Effector memory CD4-positive, alpha-beta T cell (primary cell): ENCODE measurements around the gene TMEM131L.

ENCODE experiments used
- DNase-seq, 3 donors: peaks; one replicate each; pipeline ENCODE4 v3.0.0-alpha.2; 2020
- H3K27ac ChIP-seq: 2 replicates; pipeline ENCODE4 v1.7.0; 2013; ENCODE audit warnings: mild to moderate bottlenecking, low read length, moderate library complexity; ENCODE audit not compliant: insufficient read depth, poor library complexity, severe bottlenecking
- H3K27me3 ChIP-seq: replicated peaks from 2 replicates; pipeline ENCODE4 v1.7.0; 2013; ENCODE audit warnings: mild to moderate bottlenecking, low read length; ENCODE audit not compliant: insufficient read depth, control insufficient read depth, poor library complexity, severe bottlenecking
- H3K36me3 ChIP-seq: 2 replicates; pipeline ENCODE4 v1.7.0; 2013; ENCODE audit warnings: mild to moderate bottlenecking, low read length, moderate library complexity; ENCODE audit not compliant: control insufficient read depth, insufficient read depth
- H3K4me1 ChIP-seq: 2 replicates; pipeline ENCODE4 v1.7.0; 2013; ENCODE audit warnings: low read length, mild to moderate bottlenecking; ENCODE audit not compliant: control insufficient read depth, insufficient read depth, poor library complexity, severe bottlenecking
- H3K4me3 ChIP-seq: 2 replicates; pipeline ENCODE4 v1.7.0; 2013; ENCODE audit warnings: low read length, low read depth, mild to moderate bottlenecking; ENCODE audit not compliant: insufficient read depth, poor library complexity, severe bottlenecking
- H3K9me3 ChIP-seq: 2 replicates; pipeline ENCODE4 v1.7.0; 2013; ENCODE audit warnings: mild to moderate bottlenecking, low read length, moderate library complexity; ENCODE audit not compliant: control insufficient read depth

The TMEM131L gene

GRCh38 chr4:153639833-153640802 lies 174.0 kb downstream of the TMEM131L start:
- no peak overlapping the region for H3K27ac ChIP-seq
- peaks cover 20% of the 10 kb centered on the region for H3K36me3 ChIP-seq
- DNase-seq = no peak
- H3K27me3 ChIP-seq = no peaks in the 10 kb centered on the region
- no peak overlapping the region for H3K4me3 ChIP-seq
- no peaks in the 10 kb centered on the region for H3K9me3 ChIP-seq
- no peaks in the 10 kb centered on the region for H3K4me1 ChIP-seq

GRCh38 chr4:153641532-153641931 lies 175.4 kb downstream of the TMEM131L start:
- Histone ChIP-seq H3K4me1 (no peaks in the 10 kb centered on the region), H3K9me3 (no peaks in the 10 kb centered on the region), H3K27ac (no peak overlapping the region), H3K27me3 (no peaks in the 10 kb centered on the region), H3K4me3 (no peak overlapping the region), H3K36me3 (peaks cover 7% of the 10 kb centered on the region)
- DNase-seq = no peak

GRCh38 chr4:153643406-153644383 lies 177.5 kb downstream of the TMEM131L start:
- Histone ChIP-seq H3K4me1 (no peaks in the 10 kb centered on the region), H3K4me3 (no peak overlapping the region), H3K36me3 (no peaks in the 10 kb centered on the region), H3K27ac (no peak overlapping the region), H3K9me3 (no peaks in the 10 kb centered on the region), H3K27me3 (no peaks in the 10 kb centered on the region)
- no peak for DNase-seq

GRCh38 chr4:153645183-153645582 lies 179.0 kb downstream of the TMEM131L start:
- no peak overlapping the region for H3K4me3 ChIP-seq
- no peaks in the 10 kb centered on the region for H3K4me1 ChIP-seq
- H3K9me3 ChIP-seq = no peaks in the 10 kb centered on the region
- no peak for DNase-seq
- no peak overlapping the region for H3K27ac ChIP-seq
- no peaks in the 10 kb centered on the region for H3K36me3 ChIP-seq
- no peaks in the 10 kb centered on the region for H3K27me3 ChIP-seq

GRCh38 chr4:153646261-153646660 lies 180.1 kb downstream of the TMEM131L start:
- Histone ChIP-seq H3K27ac (no peak overlapping the region), H3K9me3 (no peaks in the 10 kb centered on the region), H3K4me3 (no peak overlapping the region), H3K4me1 (peaks cover 3% of the 10 kb centered on the region), H3K36me3 (no peaks in the 10 kb centered on the region), H3K27me3 (no peaks in the 10 kb centered on the region)
- no peak for DNase-seq

- no peak overlapping the region for H3K27ac ChIP-seq
- H3K4me1 ChIP-seq = peaks cover 11% of the 10 kb centered on the region
- no peak for DNase-seq
These were observed 180.8 kb downstream of the TMEM131L start for GRCh38 chr4:153646978-153647377.

GRCh38 chr4:153647975-153648374 lies 181.8 kb downstream of the TMEM131L start:
- H3K36me3 ChIP-seq = no peaks in the 10 kb centered on the region
- no peak overlapping the region for H3K27ac ChIP-seq
- H3K9me3 ChIP-seq = no peaks in the 10 kb centered on the region
- H3K4me3 ChIP-seq = no peak overlapping the region
- no peak for DNase-seq
- peaks cover 13% of the 10 kb centered on the region for H3K4me1 ChIP-seq
- H3K27me3 ChIP-seq = no peaks in the 10 kb centered on the region

More at GRCh38 chr4:153646978-153647377, 180.8 kb downstream of the TMEM131L start:
- Histone ChIP-seq H3K36me3 (no peaks in the 10 kb centered on the region), H3K4me3 (no peak overlapping the region), H3K9me3 (no peaks in the 10 kb centered on the region), H3K27me3 (no peaks in the 10 kb centered on the region)

- Histone ChIP-seq H3K27me3 (no peaks in the 10 kb centered on the region), H3K27ac (no peak overlapping the region), H3K36me3 (no peaks in the 10 kb centered on the region), H3K4me1 (peaks cover 13% of the 10 kb centered on the region), H3K9me3 (no peaks in the 10 kb centered on the region), H3K4me3 (no peak overlapping the region)
- no peak for DNase-seq
These were observed 183.4 kb downstream of the TMEM131L start for GRCh38 chr4:153649572-153649991.

GRCh38 chr4:153651116-153651515 lies 185.0 kb downstream of the TMEM131L start:
- no peaks in the 10 kb centered on the region for H3K27me3 ChIP-seq
- no peak for DNase-seq
- peaks cover 13% of the 10 kb centered on the region for H3K4me1 ChIP-seq
- no peaks in the 10 kb centered on the region for H3K36me3 ChIP-seq
- H3K4me3 ChIP-seq = no peak overlapping the region
- H3K27ac ChIP-seq = no peak overlapping the region
- H3K9me3 ChIP-seq = no peaks in the 10 kb centered on the region
